Measurements from ENCODE around the gene OR6F1.

DNA sequence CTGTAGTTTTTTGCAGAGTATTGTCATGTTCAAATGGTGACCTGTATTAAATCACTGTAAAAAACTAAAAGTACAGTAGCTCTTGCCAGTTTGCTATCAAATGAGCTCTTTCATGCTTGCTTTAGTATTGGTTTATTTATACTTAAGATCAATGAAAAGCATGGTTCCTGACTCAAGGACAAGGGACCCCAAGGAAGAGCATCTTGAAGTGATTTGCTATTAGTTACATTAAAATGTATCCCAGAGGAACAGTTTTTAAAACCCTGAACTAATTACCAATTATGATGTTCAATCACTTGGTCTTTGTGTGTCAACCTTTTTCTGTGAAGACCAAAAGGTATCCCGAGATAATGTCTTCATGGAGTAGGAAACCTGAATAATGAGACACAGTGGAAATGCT, 36.8 kb downstream of the OR6F1 start, which contains the start of gene OR13G1:
- no peak for TF ChIP-seq POLR2AphosphoS5 (IDR thresholded peaks at IDR 0.05)
- TF ChIP-seq, protein P1, sequence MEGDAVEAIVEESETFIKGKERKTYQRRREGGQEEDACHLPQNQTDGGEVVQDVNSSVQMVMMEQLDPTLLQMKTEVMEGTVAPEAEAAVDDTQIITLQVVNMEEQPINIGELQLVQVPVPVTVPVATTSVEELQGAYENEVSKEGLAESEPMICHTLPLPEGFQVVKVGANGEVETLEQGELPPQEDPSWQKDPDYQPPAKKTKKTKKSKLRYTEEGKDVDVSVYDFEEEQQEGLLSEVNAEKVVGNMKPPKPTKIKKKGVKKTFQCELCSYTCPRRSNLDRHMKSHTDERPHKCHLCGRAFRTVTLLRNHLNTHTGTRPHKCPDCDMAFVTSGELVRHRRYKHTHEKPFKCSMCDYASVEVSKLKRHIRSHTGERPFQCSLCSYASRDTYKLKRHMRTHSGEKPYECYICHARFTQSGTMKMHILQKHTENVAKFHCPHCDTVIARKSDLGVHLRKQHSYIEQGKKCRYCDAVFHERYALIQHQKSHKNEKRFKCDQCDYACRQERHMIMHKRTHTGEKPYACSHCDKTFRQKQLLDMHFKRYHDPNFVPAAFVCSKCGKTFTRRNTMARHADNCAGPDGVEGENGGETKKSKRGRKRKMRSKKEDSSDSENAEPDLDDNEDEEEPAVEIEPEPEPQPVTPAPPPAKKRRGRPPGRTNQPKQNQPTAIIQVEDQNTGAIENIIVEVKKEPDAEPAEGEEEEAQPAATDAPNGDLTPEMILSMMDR (IDR thresholded peaks at IDR 0.05) = no peak
- no peak for TF ChIP-seq POLR2A (IDR thresholded peaks at IDR 0.05)

Measured in breast epithelium (tissue), 3 donors.